HG03439 (cell line): ENCODE results near the gene ANKRD40CL.
A peak's percentile ranks its signal among the peaks of the same experiment; 100 is the strongest.

Experiments used
- ATAC-seq: cut with Tn5 transposase; IDR thresholded peaks from one replicate; pipeline ENCODE4 v1.9.1; 2021; ENCODE audit warnings: mild to moderate bottlenecking, moderate library complexity; ENCODE audit not compliant: unreplicated experiment

The ANKRD40CL gene

DNA sequence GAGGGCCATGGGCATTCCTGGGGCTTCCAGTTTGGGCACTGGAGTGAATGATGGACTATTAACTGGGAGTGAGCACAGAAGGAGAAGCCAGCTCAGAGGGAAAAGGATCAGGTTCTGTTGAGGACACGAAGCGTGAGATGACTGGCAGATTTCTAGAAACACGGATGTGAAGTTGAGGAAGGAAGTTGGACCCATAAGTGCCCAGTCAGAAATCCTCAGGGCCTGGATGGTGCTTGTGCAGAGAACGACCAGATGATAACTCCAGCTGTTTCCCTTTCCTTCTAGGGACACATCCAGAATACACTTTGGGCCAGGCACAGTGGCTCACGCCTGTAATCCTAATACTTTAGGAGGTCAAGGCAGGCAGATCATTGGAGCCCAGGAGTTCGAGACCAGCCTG is 23.3 kb upstream of the ANKRD40CL start:
- ATAC-seq: no peak

DNA sequence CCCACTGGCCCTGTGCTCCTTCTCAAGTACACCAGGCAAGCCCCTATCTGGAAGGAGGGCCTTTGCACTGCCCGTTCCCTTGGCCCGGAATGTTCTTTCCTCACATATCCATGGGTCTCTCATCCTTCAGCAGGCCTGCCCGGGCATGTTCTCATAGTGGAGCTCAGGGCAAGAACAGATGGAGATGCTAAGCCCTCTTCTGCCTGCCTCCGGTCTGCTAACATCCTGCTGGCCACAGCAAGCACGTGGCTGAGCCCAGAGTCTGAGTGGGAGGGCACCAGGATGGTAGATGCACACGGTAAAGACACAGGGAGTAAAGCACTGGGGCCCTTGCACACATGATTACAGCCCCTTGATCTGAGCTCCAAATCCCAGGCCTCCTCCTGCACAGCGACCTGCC is 19.8 kb upstream of the ANKRD40CL start:
- ATAC-seq: no peak

DNA sequence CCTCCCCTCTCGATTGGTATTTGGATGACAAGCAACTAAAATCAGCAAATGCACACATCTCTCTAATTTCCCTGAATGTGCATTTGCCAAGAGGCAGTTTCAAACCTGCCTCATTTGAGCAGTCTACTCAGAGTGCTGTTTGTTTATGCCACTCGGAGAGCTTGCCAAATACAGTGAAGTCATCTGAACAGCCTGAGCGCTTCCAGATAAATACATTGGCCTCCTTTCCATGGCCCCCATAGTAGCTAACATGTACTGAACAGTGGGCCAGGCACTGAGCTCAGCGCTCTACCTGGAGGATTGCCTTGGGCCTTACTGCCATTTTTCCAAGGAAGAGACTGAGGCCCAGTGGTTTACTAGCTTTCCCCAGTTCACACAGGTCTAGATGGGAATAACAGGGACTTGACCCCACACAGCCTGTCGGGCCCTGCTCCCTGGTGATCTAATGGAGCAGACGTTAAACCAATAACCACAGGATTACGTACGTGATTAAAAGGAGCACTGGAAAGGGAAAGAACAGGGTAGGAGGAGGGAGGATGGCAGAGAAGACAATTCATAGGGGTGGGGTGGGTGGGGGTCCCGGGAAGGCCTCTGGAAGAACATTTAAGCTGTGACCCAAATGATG is 18.7 kb upstream of the ANKRD40CL start:
- no peak for ATAC-seq

DNA sequence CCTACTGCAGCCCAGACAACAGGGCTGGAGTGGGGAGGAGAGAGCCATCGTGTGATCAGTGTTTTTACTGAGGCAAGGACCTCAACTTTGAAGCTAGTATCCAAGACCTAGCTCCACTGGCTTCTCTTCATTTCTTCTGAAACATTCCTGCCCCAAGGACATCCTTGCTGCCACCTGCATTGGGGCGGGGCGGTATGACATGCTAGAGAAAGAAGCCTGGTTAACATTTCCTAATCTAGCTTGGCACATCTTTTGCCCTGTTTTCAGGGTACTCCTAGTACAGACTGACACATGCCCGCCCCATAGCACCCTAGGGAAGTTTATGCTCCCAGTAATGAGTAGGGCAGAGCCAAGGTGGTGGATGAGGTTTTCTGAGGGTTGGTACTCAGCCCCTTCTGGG is 17.8 kb upstream of the ANKRD40CL start:
- no peak for ATAC-seq

DNA sequence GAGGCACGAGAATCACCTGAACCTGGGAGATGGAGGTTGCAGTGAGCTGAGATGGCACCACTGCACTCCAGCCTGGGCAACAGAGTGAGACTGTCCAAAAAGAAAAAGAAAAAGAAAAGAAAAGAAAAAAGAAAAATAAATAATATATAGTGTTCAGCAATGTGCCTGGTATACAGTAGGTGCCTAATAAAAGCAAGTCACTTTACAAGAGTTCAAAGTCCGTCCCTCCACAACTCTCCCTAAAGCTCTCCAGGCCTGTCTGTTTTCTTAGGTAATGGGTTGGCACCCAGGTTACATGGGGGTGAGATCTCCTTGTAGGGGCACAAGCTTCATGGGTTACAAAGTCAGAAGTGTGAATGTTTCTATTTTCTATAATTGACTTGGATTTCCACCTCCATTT is 16.6 kb upstream of the ANKRD40CL start:
- ATAC-seq: no peak

DNA sequence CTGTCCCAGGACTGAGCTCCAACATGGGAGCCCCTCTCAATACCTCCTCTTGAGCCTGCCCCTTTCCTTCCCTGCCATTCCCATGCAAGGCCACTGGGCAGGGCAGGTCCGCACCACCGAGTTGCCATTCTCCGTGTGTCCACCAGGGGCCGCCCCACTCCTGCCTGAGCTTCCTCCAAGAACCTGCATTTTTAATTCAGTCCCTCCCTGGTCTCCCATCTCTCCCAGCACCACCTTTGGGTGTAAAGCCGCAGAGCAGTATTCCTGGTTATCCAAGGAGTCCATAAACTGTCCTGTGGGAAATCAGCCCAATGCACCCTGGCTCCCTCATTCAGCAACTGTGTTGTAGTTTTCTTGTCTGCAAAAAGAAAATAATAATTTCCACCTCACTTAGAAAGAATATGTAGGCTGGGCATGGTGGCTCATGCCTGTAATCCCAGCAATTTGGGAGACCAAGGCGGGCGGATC is 15.9 kb upstream of the ANKRD40CL start:
- ATAC-seq: peak; percentile 49

DNA sequence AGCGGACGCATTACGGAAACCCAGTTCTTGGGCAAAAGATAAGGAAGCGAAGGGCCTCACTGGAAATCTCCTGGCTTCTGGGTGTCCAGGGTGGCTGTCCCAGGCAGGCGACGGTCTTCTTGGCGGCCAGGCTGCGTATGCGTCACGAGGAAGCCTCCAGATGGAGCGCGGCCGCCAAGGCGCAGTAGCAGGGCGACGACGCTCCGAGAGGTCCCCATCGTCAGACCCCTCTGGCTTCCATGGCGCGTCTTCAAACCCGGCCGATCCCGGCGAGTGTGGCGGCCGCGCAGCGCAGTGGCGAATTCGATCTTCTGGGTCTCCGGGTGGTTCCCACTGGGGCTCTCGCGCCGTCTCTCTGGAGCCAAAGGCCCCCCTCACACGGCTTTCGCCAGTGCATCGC is 13.8 kb upstream of the ANKRD40CL start:
- ATAC-seq: no peak

DNA sequence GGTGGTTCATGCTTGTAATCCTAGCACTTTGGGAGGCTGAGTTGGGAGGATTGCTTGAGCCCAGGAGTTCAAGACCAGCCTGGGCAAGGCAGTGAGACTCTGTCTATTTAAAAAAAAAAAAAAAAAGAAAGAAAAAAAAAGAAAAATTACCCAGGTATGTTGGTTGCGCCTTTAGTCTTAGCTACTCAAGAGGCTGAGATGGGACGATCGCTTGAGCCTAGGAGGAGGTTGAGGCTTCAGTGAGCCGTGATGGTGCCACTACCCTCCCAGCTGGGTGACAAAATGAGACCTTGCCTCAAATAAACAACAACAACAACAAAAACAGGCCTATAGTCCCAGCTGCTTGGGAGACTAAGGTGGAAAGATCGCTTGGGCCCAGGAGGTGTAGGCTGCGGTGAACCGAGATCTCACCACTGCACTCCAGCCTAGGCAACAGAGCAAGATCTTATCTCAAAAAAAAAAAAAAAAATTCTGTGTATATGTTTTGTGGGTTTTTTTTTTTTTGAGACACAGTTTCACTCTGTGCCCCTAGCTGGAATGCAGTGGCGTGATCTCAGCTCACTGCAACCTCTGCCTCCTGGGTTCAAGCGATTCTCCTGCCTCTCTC is 12.5 kb upstream of the ANKRD40CL start:
- ATAC-seq: no peak

DNA sequence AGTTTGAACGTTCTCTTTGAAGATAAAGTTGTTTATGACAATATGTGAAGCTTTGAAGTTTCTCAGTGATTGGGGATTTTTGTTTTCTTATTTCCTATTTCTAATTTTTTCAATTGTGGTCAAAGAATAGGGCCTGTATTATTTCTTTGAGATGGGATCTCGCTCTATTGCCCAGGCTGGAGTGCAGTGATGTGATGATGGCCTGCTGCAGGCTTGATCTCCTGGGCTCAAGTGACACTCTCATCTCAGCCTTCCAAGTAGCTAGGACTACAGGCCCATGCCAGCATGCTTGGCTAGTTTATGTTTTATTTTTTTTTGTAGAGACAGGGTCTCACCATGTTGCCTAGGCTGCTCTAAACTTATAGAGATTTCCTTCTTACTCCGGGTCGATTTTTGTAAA is 11.7 kb upstream of the ANKRD40CL start:
- no peak for ATAC-seq

DNA sequence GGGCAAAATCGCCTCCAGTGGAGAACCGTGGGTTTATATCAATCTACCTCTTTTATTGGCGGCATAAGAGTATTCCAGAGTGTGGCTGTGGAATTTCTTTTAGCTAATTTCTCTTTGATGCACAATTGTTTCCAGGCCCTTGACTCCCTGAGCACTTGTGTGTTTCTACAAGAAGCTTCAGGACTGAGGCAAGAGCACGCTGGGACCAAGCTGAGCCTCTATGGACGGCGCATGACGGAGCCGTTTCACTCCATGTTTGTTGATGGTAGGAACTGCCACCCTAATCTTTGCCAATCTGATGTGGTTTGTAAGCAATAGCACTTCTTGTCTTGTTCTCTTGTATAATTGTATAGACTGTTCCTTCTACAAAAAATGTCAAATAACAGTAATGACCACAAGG is 11.2 kb upstream of the ANKRD40CL start:
- ATAC-seq: no peak

DNA sequence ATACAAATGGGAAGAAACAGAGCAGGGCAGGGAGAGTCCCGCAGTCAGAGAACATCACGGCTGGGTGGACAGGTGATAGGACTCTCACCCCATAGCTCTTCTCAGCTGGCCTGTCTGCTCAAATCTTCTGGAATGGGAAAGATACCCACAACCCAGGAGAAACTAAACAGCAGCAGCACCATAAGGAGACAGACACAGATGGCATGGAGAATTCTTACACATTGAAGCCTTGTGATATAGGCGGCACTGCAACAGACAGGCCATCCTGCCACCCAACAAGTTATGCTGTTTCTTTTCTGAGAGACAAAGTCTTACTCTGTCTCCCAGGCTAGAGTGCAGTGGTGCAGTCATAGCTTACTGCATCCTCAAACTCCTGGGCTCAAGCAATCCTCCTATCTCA is 8.6 kb upstream of the ANKRD40CL start:
- no peak for ATAC-seq

DNA sequence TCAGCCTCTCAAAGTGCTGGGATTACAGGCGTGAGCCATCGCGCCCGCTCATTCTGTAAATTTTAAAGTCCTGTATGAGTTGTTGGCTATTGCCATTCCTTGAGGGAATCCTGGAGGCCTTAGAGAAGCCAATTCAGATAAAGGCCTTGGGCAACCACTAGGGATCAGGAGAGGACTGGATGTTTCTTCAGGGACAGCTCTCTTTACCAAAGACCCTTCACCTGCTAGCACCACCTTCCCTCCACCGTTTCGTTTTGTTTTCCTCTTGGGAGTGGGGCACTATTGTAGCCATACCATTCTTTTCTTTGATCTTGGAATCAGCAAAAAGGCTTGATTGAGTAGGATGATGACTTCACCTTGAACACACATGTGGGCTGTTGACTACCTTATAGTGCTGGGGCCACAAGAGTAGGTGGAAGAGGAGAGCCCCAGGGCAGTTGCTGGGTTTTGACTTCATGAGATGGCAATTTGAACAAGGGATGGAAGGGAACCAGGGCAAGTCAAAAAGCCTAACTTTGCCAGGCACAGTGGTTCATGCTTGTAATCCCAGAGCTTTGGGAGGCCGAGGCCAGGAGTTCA is 7.0 kb upstream of the ANKRD40CL start:
- no peak for ATAC-seq

DNA sequence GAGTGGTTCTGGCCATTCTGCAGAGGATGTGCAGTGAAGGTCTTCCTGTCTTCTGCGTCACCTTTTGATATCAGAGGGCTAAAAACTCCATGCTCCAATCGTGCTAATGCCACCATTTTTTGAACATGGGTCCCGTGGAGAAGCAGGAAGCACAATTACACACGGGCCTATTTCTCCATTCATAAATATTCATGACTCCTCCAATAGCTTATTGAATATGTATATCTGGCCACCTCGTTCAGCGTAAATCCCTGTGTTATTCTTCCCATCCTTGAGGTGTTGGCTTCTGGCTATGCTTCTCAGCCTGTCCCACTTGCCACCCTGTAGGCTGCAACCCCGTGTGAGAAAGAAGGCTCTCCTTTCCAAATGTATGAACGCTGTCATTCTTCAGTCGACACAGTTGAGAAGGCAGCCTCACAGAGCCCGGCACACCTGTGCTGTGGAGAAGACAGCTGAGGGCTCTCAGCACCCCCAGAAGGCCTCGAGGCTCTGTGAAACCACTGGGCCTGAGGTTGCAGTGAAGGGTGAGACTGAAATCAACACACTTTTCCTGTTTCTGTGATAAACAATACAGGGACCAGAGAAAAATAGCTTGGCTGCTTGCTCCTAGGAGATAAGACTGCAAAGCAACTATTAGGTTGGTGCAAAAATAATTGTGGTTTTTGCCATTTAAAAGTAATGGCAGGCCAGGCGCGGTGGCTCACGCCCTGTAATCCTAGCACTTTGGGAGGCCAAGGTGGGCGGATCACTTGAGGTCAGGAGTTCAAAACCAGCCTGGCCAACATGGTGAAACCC is 4.9 kb upstream of the ANKRD40CL start:
- ATAC-seq: no peak

DNA sequence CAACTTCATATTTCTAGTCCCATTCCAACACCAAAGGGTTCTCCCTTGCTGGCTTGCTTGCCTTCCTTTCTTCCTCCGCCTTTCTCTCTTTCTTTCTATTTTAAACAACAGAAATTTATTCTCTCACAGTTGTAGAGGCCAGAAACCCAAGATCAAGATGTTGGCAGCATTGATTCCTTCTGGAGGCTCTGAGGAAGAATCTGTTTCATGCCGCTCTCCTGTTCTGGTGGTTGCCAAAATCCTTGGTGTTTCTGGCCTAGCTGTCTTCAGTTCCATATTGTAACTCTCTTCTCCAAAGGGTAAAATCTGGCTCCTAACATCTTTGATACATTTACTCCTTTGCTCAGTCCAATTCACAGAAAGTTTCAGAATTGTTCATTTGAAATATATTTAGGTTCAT is 3.0 kb upstream of the ANKRD40CL start:
- no peak for ATAC-seq

DNA sequence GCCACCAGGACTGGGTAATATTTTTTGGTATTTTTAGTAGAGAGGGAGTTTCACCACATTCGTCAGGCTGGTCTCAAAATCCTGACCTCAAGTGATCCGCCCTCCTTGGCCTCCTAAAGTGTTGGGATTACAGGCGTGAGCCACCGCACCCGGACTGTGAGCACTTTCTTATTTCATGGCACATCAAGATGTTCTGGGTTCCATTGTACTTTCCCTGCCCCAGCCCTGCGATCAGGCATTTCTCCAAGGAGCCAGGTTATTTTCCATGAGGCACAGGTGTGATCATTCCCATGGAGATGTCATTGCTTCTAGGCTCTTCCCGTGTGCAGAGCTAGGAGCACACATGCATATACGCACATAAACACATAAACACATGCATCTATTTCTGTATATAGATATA is 2.6 kb upstream of the ANKRD40CL start:
- no peak for ATAC-seq

DNA sequence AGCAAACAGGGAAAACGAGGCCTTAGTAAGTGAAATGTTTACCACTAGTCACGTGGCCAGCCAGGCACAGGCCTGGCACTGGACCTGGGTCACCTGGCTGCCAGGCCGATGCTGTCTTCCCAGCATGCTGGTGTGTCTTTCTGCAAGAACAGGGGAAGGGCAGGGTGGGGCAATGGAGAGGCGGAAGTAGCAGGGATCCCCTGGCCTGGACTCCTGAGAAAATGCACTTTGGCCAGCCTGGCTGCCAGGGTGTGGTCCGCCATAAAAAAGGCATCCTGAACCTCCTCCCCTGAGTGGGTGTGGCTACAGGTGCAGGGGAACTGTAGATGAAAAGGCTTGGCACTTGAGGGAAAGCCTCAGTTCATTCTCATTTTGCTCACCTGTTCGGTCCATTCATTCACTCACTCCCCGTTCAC is 1.0 kb upstream of the ANKRD40CL start:
- no peak for ATAC-seq

DNA sequence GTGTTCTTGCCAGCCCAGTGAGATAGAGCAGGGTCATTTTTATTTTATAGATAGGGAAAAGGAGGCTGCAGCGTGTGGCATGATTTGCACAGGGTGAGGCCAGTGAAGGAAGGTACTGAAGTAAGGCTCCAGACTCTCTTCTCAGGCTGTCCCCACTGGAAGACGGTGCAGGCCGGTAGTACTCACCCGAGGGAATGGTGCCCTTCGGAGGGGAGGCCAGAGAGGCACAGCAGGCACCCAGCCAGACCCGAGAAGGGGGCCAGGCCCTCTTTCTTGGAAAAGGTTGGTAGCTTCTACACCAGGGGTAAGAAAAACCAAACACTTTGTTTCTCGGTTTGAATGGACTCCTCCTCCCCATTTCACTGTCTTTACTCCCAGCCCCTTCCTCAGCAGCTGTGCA is 288 bp downstream of the ANKRD40CL start:
- no peak for ATAC-seq

DNA sequence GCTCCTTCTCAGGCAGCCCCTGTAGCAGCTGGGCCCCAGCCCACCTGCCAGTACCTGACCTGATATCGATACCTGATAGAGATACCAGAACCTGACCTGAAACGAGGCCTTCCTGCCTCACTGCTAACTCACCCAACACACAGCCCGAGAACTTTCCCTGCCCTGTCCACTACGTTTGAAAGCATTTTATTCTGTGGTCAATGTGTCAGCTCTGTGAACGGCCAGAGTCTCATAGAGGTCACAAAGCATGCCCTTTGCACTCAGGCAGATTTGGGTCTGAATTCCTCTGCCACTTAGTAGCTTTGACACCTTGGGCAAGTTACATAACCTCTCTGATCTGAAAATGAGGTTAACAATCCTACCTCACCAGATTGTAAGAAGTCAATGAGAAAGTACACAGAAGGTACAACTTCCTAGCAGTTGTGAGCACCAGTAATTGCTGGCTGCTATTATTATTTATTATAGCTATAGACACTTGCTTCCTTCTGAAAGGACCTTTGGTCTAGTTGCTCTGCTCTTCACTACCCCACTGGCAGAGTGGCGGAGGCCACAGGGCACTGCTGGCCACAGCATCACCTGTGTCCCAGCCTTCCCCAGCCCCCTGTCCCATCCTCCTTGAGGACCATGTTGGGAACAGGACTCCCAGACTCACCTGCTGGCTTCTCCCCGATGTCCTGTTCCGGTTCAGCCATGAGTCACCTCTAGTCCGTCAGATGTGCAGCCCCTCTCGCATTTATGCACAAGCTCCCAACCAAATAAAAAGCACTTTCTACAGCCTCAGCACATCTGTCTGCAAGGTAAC is 895 bp downstream of the ANKRD40CL start:
- no peak for ATAC-seq

DNA sequence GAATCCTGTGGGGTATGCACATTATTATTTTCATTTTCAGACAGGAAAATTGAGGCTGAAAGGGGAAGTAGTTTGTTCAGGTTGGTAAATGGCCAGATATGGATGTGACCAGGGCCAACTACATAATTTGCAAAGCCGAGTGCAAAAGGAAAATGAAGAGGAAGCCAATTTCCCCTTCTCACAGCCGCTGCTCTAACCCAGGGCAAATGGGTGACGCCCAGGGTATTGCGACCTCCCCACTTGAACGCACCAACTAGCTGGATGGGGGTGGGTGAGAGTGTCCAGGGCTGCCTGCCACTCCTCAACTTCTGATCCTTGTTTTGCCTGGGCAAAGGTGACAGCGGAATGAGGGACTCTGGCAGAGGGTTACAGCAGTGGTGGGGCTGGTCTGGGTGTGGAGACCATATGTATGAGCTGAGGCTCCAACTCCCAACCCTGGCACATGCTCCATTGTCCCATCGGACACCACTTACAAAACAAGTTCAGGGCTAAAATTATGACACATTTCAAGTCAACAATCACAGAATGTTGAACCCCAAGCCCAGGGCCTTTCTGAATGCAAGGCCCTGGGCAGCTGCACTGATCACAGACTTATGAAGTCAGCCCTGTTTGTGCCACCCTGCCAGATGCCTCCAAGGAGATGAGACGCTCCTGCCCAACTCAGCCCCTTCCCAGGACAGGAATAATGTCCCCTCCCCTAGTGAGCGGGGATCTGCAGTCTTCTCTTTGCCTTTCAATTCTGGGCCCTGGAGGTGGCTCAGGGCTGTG is 1.7 kb downstream of the ANKRD40CL start:
- ATAC-seq: no peak

DNA sequence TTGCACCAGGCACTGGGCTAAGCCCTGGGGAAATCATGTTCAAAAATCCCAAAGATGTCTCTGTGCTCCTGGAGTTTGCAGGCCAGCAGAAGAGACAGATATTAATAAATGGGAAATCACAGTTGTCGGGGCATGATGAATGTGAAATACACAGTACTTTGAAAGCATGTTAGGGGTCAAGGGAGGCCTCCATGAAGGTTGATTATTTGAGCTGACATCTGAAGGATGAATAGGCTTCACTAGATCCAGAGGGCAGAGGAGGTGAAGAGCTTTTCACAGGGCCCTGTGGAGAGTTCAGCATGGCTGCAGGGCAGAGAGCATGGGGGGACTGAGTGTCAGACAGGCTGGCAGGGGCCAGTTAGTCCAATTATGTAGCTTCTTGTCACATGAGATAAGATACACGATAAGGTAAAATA is 2.6 kb downstream of the ANKRD40CL start:
- ATAC-seq: no peak
